HG02588 (cell line): ENCODE results near the gene HLA-A.
"Not testable (repeated sequence)": the region's sequence is repeated elsewhere in the genome, so short reads cannot be mapped to it uniquely, and the experiment has no call there.

Experiments used
- ATAC-seq: cut with Tn5 transposase; IDR thresholded peaks from one replicate; pipeline ENCODE4 v1.9.1; 2021; ENCODE audit warnings: mild to moderate bottlenecking, moderate library complexity; ENCODE audit not compliant: unreplicated experiment

Gene HLA-A

GRCh38 chr6:29958921-29959320 is 16.6 kb downstream of the HLA-A start:
- no peak for ATAC-seq

DNA sequence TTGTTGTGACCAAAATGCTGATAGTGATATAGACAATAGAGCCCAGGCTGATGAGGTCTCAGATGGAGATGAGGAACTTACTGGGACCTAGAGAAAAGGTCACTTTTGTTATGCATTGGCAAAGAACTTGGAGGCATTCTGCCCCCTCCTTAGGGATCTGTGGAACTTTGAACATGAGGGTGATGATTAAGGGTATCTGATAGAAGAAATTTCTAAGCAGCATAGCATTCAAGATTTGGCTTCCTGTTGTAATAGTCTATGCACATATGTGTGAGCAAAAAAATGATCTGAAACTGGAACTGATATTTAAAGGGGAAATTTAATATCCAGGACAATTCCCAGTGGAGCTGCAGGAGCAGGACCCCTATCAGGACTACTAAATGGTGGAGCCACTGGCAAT is 17.1 kb downstream of the HLA-A start:
- no peak for ATAC-seq

DNA sequence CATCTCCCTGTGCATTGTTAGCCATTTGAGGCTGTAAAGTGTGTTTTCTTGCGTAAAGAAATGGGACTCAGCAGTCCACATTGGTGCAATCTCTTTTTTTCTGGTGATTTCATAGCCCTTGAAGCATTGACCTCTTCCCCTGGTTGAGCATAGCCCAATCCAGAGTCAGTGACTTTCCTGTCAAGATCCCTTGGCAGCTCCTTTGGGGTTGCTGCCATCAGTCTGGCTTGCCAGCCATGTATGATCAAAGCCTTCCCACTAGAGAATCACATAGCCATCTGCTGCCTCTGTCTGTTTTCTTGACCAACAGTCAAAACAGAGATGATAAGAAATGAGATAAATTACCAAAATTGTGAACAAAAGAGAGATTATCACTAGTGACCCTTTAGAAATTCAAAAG is 19.6 kb downstream of the HLA-A start:
- ATAC-seq: no peak

DNA sequence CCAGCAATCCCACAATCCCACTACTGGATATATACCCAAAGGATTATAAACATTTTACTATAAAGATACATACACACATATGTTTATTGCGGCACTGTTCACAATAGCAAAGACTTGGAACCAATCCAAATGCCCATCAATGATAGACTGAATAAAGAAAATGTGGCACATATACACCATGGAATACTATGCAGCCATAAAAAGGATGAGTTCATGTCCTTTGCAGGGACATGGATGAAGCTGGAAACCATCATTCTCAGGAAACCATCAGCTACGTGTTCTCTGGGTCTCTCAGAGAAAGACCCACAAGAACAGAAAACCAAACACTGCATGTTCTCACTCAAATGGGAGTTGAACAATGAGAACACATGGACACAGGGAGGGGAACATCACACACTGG is 21.4 kb downstream of the HLA-A start:
- ATAC-seq: not testable (repeated sequence)

DNA sequence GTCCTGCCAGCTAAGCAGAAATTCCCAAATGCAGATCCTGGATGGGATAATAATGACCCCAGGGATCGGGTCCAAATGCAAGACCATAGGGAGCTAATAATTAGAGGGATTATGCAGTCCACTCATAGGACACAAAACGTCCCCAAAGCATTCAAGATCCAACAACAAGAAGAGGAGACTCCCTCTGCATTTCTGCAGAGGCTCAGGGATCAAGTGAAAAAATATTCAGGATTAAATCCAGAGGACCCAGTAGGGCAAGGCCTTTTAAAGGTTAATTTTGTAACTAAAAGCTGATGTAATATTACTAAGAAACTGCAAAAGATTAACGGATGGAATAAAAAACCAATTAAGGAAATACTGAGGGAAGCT is 22.2 kb downstream of the HLA-A start:
- no peak for ATAC-seq

DNA sequence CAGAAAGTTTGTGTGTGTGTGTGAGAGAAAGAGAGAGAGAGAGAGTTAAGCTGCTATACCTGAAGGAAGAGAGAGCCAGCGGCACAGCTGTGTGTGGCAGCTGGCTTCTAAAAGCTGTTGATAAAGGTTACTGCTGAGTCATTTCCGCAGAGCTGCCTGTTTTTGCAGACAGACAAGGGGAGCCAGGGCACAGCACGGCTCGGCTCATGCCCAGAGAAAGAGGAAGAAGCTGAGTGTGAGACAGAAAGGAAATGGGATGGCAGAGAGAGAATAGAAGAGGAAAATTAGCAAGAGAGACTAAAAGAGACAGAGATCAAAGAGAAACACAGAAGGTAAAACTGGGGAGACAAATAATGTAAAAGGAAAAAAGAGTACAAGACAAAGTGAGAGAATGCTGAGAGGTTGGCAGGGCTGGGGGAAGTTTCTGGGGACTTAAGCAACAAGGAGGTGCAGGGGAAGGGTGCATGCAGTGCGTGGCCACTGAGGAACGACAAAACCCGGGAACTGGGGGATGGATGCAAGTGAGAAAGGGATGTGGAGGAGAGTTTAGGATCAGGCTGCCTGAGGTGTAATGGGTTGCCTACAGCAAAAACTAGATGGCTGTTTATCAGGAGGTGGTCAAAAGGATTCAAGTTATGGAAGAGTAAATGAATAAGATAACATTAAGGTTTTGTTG is 22.7 kb downstream of the HLA-A start:
- peak; percentile 94 for ATAC-seq

DNA sequence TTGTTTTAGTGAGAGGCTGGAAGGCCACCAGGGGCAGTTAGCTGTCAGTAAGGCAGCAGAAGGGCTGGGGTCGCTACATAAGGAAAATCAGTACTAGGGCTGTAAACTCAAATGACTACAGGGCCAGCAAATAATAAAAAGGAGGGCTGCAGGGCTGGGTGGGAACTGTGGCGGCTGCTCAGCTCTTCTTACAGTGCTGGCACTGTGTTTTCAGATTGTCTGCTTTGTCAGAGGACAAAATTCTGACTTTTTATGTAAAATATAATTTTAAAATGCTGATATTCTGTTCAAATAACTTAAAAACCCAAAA is 23.2 kb downstream of the HLA-A start:
- no peak for ATAC-seq

DNA sequence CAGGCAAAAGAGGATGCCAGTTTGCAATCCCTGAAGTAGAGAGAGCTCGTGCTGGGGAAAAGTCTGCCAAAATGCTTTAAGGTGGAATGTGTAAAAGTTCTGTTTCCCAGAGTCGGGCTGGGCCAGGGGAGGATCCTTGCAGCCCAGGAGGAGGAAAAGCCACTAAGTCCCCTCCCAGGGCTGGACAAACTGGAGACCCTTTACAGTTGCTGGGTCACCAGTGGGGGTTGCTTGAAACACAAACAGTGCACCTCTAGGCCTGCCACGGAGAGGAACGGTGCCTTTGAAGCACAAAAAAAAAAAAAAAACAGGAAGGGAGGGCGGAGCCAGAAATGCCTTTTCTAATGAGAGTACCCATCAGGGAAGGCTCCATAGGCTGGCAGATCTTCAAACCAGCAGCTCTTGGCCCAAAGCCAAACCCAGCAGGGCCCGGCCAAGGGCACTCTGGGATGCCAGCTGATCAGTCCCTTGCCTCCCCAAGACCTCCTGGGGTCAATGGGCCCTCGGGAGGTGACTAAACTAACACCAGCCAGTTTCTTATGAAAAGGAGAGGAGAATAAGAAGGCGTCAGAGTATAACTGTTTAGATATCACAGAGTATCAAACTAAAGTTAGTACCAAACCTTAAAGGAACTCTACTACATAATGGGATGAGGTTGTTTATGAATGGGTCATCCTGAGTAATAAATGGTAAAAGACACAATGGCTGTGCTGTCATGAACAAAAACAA is 23.7 kb downstream of the HLA-A start:
- no peak for ATAC-seq

- ATAC-seq: no peak
Observed at GRCh38 chr6:29967379-29968010, 25.2 kb downstream of the HLA-A start.

DNA sequence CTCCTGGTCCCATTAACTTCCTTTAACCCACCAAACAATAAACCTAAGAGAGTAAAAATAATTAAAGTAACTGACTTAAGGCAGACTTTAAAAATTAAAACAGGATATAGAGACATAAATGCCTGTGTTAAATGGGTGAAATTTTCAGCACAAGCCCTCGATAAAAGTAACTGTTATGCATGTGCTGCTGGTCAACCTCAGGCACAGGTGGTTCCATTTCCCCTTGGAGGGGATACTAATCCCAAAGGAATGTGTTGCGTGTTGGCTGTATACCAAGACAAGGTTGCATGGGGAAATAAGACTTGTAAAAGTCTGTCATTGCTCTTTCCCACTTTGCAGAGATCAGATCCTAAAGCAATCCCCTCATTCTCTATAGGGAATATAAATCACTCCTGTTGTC is 25.8 kb downstream of the HLA-A start:
- ATAC-seq: no peak

DNA sequence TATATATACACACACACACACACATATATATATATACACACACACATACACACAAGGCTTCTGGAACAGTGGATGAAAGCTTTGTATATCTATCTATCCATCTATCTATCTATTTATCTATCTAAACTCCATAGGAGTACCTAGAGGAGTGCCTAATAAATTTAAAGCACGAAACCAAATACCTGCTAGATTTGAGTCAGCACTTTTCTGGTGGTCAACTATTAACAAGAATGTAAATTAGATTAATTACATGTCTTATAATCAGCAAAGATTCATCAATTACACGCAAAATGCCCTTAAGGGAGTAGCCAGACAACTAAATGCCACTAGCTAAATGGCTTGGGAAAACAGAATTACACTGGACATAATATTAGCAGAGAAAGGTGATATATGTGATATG is 26.6 kb downstream of the HLA-A start:
- ATAC-seq: no peak

GRCh38 chr6:29970711-29971110 is 28.4 kb downstream of the HLA-A start:
- no peak for ATAC-seq

DNA sequence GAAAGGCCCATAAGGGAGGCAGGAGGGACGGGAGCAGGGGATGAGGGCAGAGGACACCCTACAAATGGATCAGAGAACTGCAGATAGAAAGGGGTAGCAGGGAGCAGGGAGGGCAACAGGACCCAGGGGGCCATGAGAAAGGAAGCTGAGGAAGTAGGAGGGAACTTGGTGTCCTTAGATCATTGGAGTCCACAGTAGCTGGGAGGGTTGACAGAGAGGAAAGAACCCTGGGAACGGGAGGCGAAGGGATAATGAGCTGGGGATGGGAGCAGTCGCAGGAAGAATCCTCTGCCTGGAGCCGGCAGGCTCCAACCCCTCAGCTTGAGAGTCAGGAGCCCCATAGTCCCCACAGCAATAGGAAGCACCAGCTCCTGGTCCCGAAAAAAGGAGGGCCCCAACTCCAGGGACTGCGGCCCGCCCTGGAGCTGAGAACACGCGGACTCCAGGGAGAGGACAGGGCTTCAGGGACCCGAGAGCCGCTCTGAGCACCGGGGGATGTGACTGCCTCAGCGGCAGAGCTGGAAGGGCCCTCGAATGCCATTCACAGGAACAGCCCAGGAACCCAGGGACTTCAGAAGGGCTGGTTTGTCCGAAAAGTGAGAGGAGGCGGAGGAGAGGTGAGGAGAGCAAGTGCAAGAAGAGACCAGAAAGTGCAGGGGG is 32.7 kb downstream of the HLA-A start:
- ATAC-seq: no peak

DNA sequence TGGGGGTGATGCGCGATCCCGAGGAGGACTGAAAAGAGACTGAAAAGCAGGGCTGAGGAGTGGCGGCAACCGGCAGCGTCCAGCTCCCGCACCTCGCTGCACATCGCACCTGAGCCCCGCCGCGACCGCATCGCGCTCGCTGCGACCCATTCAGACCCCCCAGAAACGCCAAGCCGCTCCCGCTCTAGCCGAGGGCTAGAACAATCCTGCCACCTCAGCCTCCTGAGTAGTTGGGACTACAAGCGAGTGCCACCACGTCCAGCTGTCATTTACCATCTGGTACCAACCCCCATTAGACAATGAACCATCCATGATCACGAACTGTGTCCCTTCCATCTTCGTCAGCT is 33.2 kb downstream of the HLA-A start:
- ATAC-seq: no peak

GRCh38 chr6:29976253-29976587 is 33.9 kb downstream of the HLA-A start:
- ATAC-seq: no peak

DNA sequence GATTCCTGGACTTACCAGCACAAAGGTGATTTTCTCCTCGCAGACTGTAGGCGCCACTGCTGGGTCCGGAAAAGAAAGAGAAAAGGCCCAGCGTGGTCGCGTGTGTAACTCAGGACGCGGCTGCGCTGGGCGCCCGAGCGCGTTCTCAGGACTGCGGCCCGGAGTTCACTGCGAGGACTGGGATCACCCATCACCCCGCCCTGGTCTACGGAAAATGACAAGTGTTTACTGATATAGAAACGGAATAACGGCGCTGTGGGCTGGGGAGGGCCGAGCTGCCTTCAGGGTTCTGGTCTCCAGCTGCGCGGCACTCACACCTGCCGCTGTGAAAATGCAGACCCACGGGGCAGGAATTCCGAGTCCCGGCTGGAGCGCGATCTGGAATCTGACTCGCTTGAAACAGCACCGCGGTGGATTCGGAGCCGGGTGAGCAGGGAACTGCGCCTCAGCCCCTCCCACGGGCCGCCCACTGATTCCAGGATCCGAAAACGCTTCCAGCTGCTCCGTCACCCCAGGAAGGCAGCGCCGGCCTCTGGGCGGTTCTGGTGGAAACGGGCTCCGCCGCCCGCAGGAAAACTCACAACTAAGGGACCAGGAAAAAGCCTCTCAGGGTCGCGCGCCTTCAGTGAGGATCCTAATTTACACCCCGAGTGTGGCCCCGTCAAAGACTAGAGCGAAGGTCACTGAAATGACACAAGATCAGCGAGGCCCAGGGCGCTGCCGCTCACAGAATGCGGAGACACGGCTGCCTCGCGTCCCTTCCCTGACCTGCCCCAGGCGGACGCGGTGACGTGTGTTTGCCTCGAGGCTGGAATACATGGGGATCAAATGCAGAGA is 34.5 kb downstream of the HLA-A start:
- no peak for ATAC-seq

GRCh38 chr6:29977425-29977727 is 35.0 kb downstream of the HLA-A start:
- no peak for ATAC-seq

GRCh38 chr6:29980013-29980412 is 37.7 kb downstream of the HLA-A start:
- ATAC-seq: not testable (repeated sequence)

DNA sequence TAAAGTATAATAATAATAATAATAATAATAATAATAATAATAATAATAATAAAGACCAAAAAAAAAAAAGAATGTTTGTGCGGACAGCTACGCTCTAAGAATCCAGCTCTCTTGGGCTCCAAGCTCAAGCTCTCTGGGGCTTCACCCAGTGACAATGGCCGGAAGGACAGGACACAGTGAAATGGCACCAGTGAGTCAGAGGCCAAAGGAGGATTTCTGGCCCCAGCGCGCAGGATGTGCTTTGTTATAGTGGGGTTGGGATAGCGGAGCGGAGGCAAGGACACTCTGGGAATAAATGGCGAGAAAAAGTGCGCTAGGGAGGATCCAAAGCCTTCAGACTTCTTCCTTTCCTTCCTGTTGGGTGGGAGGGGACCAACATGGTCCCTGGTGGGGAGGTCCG is 38.2 kb downstream of the HLA-A start:
- ATAC-seq: no peak

- ATAC-seq: no peak
Observed at GRCh38 chr6:29981211-29981812, 39.0 kb downstream of the HLA-A start.

DNA sequence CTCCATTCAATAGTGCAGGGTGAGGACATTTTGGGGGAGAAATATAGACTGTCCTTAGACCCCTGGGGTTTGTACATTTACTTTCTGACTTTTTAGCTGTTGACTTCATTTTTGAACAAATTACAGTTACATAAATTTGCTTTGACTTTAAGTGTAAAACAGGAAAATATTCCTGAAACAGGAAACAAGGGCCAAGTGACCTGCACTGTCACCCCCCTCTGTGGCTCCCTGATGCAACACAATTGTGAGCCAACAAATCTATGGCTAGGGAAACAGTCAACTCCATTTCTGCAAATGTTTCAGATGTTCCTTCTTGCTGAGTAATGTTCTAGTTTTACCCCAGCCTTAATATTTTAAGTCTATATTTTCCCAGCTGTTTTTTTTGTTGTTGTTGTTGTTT is 39.8 kb downstream of the HLA-A start:
- no peak for ATAC-seq
